Mesenchymal stem cell (in vitro differentiated cells and primary cell): ENCODE data around the gene ROR2.

ENCODE experiments used
- DNase-seq: peaks from one replicate; pipeline ENCODE4 v3.0.0-alpha.2; 2013
- H2AFZ ChIP-seq: one replicate; pipeline ENCODE4 v1.6.1; 2013; ENCODE audit warnings: low read depth, mild to moderate bottlenecking, control low read depth, inconsistent platforms, low read length, moderate library complexity
- H2AK5ac ChIP-seq: 2 replicates; pipeline ENCODE4 v1.6.1; 2013; ENCODE audit warnings: low read length, moderate library complexity, mild to moderate bottlenecking, inconsistent platforms; ENCODE audit not compliant: severe bottlenecking
- H2BK120ac ChIP-seq: one replicate; pipeline ENCODE4 v1.6.1; 2013; ENCODE audit warnings: low read depth, mild to moderate bottlenecking, inconsistent platforms, low read length, moderate library complexity
- H2BK12ac ChIP-seq, 2 experiments: one replicate each; pipeline ENCODE4 v1.6.1; 2013; ENCODE audit warnings: inconsistent platforms in 2 of 2, low read length in 2 of 2, mild to moderate bottlenecking in 2 of 2, moderate library complexity in 2 of 2, control low read depth in 1 of 2
- H2BK15ac ChIP-seq: one replicate; pipeline ENCODE4 v1.6.1; 2013; ENCODE audit warnings: mild to moderate bottlenecking, low read depth, inconsistent platforms; ENCODE audit not compliant: poor library complexity, severe bottlenecking
- H2BK5ac ChIP-seq: 2 replicates; pipeline ENCODE4 v1.6.1; 2013; ENCODE audit warnings: low read depth, mild to moderate bottlenecking, low read length, control low read depth, inconsistent platforms; ENCODE audit not compliant: poor library complexity, severe bottlenecking
- H3K14ac ChIP-seq, 2 experiments: one replicate each; pipeline ENCODE4 v1.6.1; 2013; ENCODE audit warnings: inconsistent platforms in 2 of 2, low read length in 2 of 2, control low read depth in 1 of 2, mild to moderate bottlenecking in 1 of 2, moderate library complexity in 1 of 2
- H3K18ac ChIP-seq, 2 experiments: one replicate each; pipeline ENCODE4 v1.6.1; 2013; ENCODE audit warnings: inconsistent platforms in 2 of 2, low read length in 2 of 2, control low read depth in 1 of 2, low read depth in 1 of 2, mild to moderate bottlenecking in 1 of 2
- H3K23ac ChIP-seq, 2 experiments: one replicate each; pipeline ENCODE4 v1.6.1; 2013; ENCODE audit warnings: inconsistent platforms in 2 of 2, low read length in 2 of 2, mild to moderate bottlenecking in 2 of 2, moderate library complexity in 2 of 2, control low read depth in 1 of 2
- H3K27ac ChIP-seq: 2 replicates; pipeline ENCODE4 v1.5.1; 2013; ENCODE audit warnings: mild to moderate bottlenecking, moderate library complexity, low read length, control low read depth, inconsistent platforms; ENCODE audit not compliant: poor library complexity, severe bottlenecking
- H3K27me3 ChIP-seq, 2 experiments: 2 replicates each; pipeline versions ENCODE4 v1.6.1 to v1.7.0; 2013; ENCODE audit warnings: low read length in 2 of 2, mild to moderate bottlenecking in 2 of 2, moderate library complexity in 2 of 2, control low read depth in 1 of 2, inconsistent platforms in 1 of 2; ENCODE audit not compliant: control insufficient read depth in 1 of 2, insufficient read depth in 1 of 2
- H3K36me3 ChIP-seq, 2 experiments: 2 replicates each; pipeline versions ENCODE4 v1.6.1 to v1.7.0; 2013; ENCODE audit warnings: low read length in 2 of 2, control low read depth in 1 of 2, inconsistent platforms in 1 of 2, low read depth in 1 of 2, mild to moderate bottlenecking in 1 of 2; ENCODE audit not compliant: insufficient read depth in 2 of 2, control insufficient read depth in 1 of 2
- H3K4ac ChIP-seq, 2 experiments: one replicate each; pipeline ENCODE4 v1.6.1; 2013; ENCODE audit warnings: inconsistent platforms in 2 of 2, low read length in 2 of 2, mild to moderate bottlenecking in 2 of 2, moderate library complexity in 2 of 2, control low read depth in 1 of 2, low read depth in 1 of 2
- H3K4me1 ChIP-seq: 2 replicates; pipeline ENCODE4 v1.6.1; 2013; ENCODE audit warnings: low read depth, low read length, control low read depth; ENCODE audit not compliant: control insufficient read depth, insufficient read depth
- H3K4me2 ChIP-seq: 2 replicates; pipeline ENCODE4 v1.6.1; 2013; ENCODE audit warnings: low read length, mild to moderate bottlenecking, inconsistent platforms; ENCODE audit not compliant: poor library complexity, severe bottlenecking
- H3K4me3 ChIP-seq, 2 experiments: 2 replicates each; pipeline versions ENCODE4 v1.5.1 to v1.7.0; 2013; ENCODE audit warnings: low read length in 2 of 2, mild to moderate bottlenecking in 2 of 2, control low read depth in 1 of 2, low read depth in 1 of 2; ENCODE audit not compliant: insufficient read depth in 1 of 2
- H3K79me1 ChIP-seq: replicated peaks from 2 replicates; pipeline ENCODE4 v1.6.1; 2013; ENCODE audit warnings: mild to moderate bottlenecking, control low read depth, low read length, inconsistent platforms; ENCODE audit not compliant: poor library complexity, severe bottlenecking
- H3K9ac ChIP-seq: 2 replicates; pipeline ENCODE4 v1.7.0; 2013; ENCODE audit warnings: mild to moderate bottlenecking, low read length, moderate library complexity
- H3K9me3 ChIP-seq: 2 replicates; pipeline ENCODE4 v1.7.0; 2013; ENCODE audit warnings: mild to moderate bottlenecking, low read length; ENCODE audit not compliant: control insufficient read depth
- H4K8ac ChIP-seq: one replicate; pipeline ENCODE4 v1.6.1; 2013; ENCODE audit warnings: inconsistent platforms, mild to moderate bottlenecking, low read length, moderate library complexity
- H4K91ac ChIP-seq: one replicate; pipeline ENCODE4 v1.6.1; 2013; ENCODE audit warnings: mild to moderate bottlenecking, low read length, inconsistent platforms
- WGBS: methylation state at CpG from one replicate; pipeline ENCODE4 v1.1.7; 2013; ENCODE audit warnings: mixed read lengths; 5-methylcytosine and 5-hydroxymethylcytosine counted together

The ROR2 gene

DNA sequence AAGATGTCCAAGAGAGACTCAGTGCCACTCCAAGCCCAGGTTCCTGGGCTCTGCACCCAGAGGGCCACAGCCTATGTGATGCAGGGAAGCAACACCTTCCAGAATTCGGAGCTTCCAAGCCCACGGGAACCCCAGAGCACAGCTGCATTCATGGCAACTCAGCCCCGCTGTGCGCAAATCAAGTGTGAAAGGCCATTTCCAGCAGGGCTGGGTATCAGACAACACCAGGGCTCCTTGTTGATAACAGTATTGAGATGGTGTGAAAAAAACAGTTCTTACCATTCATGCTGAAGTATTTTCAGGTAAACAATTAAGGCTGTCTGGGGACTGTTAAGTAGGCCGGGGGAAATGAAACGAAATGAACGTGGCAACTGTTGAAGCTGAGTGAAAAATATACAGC lies 10.1 kb downstream of the ROR2 start:
- no peak overlapping the region for H2BK120ac ChIP-seq
- peak overlapping the region; percentile 4 for H2BK15ac ChIP-seq
- DNase-seq, result no peak

GRCh38 chr9:91937727-91938126 lies 12.3 kb downstream of the ROR2 start:
- peaks cover 29% of the 10 kb centered on the region for H3K79me1 ChIP-seq
- no peak overlapping the region for H4K91ac ChIP-seq
- peaks cover under 1% of the 10 kb centered on the region for H3K9me3 ChIP-seq
- H2AK5ac ChIP-seq, result no peak overlapping the region
- WGBS, result 93% methylated on average over 3 of the region's 5 CpGs
- H3K18ac ChIP-seq, result no peak overlapping the region
- H4K8ac ChIP-seq, result no peak overlapping the region
- peaks cover 0 to 4% of the 10 kb centered on the region in 2 experiments for H3K36me3 ChIP-seq
- no peak overlapping the region for H2BK15ac ChIP-seq
- DNase-seq, result no peak
- no peak overlapping the region for H2BK5ac ChIP-seq
- H2AFZ ChIP-seq, result no peak overlapping the region
- H3K4ac ChIP-seq, result no peak overlapping the region
- no peak overlapping the region for H2BK120ac ChIP-seq
- H2BK12ac ChIP-seq, result no peak overlapping the region
- H3K23ac ChIP-seq, result no peak overlapping the region
- H3K27ac ChIP-seq, result no peak overlapping the region
- H3K4me2 ChIP-seq, result no peak overlapping the region
- H3K4me3 ChIP-seq, result no peak overlapping the region
- H3K4me1 ChIP-seq, result peaks cover 7% of the 10 kb centered on the region
- no peak overlapping the region for H3K14ac ChIP-seq
- no peaks in the 10 kb centered on the region for H3K27me3 ChIP-seq
- H3K9ac ChIP-seq, result no peak overlapping the region

More for the DNA sequence above, 10.1 kb downstream of the ROR2 start:
- Histone ChIP-seq H4K8ac (no peak overlapping the region), H3K9me3 (no peaks in the 10 kb centered on the region), H3K14ac (no peak overlapping the region), H3K4me1 (peaks cover 6% of the 10 kb centered on the region), H3K4me3 (no peak overlapping the region), H3K9ac (no peak overlapping the region), H3K27me3 (no peaks in the 10 kb centered on the region), H3K4ac (no peak overlapping the region), H2AFZ (no peak overlapping the region), H3K36me3 (peaks cover 0 to 4% of the 10 kb centered on the region in 2 experiments), H3K23ac (no peak overlapping the region), H2AK5ac (no peak overlapping the region), H2BK5ac (no peak overlapping the region), H3K79me1 (peaks cover 29% of the 10 kb centered on the region), H2BK12ac (no peak overlapping the region), H3K27ac (no peak overlapping the region), H4K91ac (no peak overlapping the region), H3K18ac (no peak overlapping the region), H3K4me2 (no peak overlapping the region)
- WGBS, result 49% methylated on average over 7 of the region's 7 CpGs

GRCh38 chr9:91937056-91937455 lies 13.0 kb downstream of the ROR2 start:
- H3K4me3 ChIP-seq, result no peak overlapping the region
- peaks cover 7% of the 10 kb centered on the region for H3K4me1 ChIP-seq
- peak overlapping the region; percentile 28 for H3K4me2 ChIP-seq
- H3K9ac ChIP-seq, result no peak overlapping the region
- H3K36me3 ChIP-seq, result peaks cover 0 to 4% of the 10 kb centered on the region in 2 experiments
- H2AK5ac ChIP-seq, result no peak overlapping the region
- no peak for DNase-seq
- H3K27ac ChIP-seq, result no peak overlapping the region
- no peak overlapping the region for H4K8ac ChIP-seq
- H3K14ac ChIP-seq, result no peak overlapping the region
- peaks cover 25% of the 10 kb centered on the region for H3K79me1 ChIP-seq
- no peak overlapping the region for H2BK120ac ChIP-seq
- no peak overlapping the region for H3K18ac ChIP-seq
- no peak overlapping the region for H2BK12ac ChIP-seq
- H4K91ac ChIP-seq, result no peak overlapping the region
- no peak overlapping the region for H3K4ac ChIP-seq
- no peak overlapping the region for H2AFZ ChIP-seq
- no peak overlapping the region for H2BK15ac ChIP-seq
- peaks cover 4% of the 10 kb centered on the region for H3K9me3 ChIP-seq
- no peak overlapping the region for H3K23ac ChIP-seq
- 83% methylated on average over 9 of the region's 9 CpGs for WGBS
- no peaks in the 10 kb centered on the region for H3K27me3 ChIP-seq
- H2BK5ac ChIP-seq, result no peak overlapping the region

- H3K27me3 ChIP-seq, result no peaks in the 10 kb centered on the region
- H3K4me1 ChIP-seq, result peaks cover 7% of the 10 kb centered on the region
- H2AK5ac ChIP-seq, result no peak overlapping the region
- no peak overlapping the region for H3K9ac ChIP-seq
- WGBS, result 94% methylated on average over 12 of the region's 13 CpGs
- peak overlapping the region; percentile 41 for H4K91ac ChIP-seq
- no peak overlapping the region for H3K23ac ChIP-seq
- H3K27ac ChIP-seq, result no peak overlapping the region
- no peak overlapping the region for H3K4me2 ChIP-seq
- H3K9me3 ChIP-seq, result peaks cover 15% of the 10 kb centered on the region
- peaks cover 23% of the 10 kb centered on the region for H3K79me1 ChIP-seq
- peaks cover 0 to 4% of the 10 kb centered on the region in 2 experiments for H3K36me3 ChIP-seq
- no peak overlapping the region for H3K4me3 ChIP-seq
- H3K14ac ChIP-seq, result no peak overlapping the region
- DNase-seq, result no peak
- no peak overlapping the region for H2BK15ac ChIP-seq
- no peak overlapping the region for H2BK5ac ChIP-seq
- H2AFZ ChIP-seq, result no peak overlapping the region
- H3K4ac ChIP-seq, result no peak overlapping the region
- no peak overlapping the region for H3K18ac ChIP-seq
- H2BK120ac ChIP-seq, result no peak overlapping the region
- H2BK12ac ChIP-seq, result no peak overlapping the region
- no peak overlapping the region for H4K8ac ChIP-seq
These were observed 14.1 kb downstream of the ROR2 start for GRCh38 chr9:91935805-91936514.
